T47D (cell line): ENCODE results near the gene MRFAP1.
A peak's percentile ranks its signal among the peaks of the same experiment; 100 is the strongest.

Experiments
- DNase-seq, 2 experiments: peaks; one replicate each; pipeline versions ENCODE4 v3.0.0 to v3.0.0-alpha.2; 2011 to 2012; ENCODE audit warnings: low read depth in 1 of 2, low spot score in 1 of 2
- JUND ChIP-seq: IDR thresholded peaks from 2 replicates; pipeline ENCODE4 v1.6.1; 2012; ENCODE audit warnings: low read depth
- in situ Hi-C: cut with HindIII; loops from 2 replicates; pipeline ENCODE4 v1.10.0; 2016; ENCODE audit warnings: low sequenced_read_pairs, low pct_unique_long_range_greater_than_20kb

The MRFAP1 gene

GRCh38 chr4:6689506-6689960 lies 49.0 kb downstream of the MRFAP1 start:
- in situ Hi-C loops: no loop called here
- TF ChIP-seq JUND: no peak
- peak in 1 of 2 experiments; percentile 71 for DNase-seq
